H1 (cell line): ENCODE results near the gene LRIT2. TPM values are rescaled to one million over a fixed set of nuclear protein-coding genes. Genes with fewer than 3 reads are reported as not detected.

ENCODE experiments used
- BACH1 ChIP-seq: IDR thresholded peaks from 2 replicates; pipeline ENCODE4 v1.6.1; 2012; ENCODE audit warnings: low read length, improper control_type of control experiment
- BCL11A ChIP-seq, 2 experiments: IDR thresholded peaks; one replicate each; pipeline ENCODE4 v1.6.1; 2011; ENCODE audit warnings: low read depth in 2 of 2, low read length in 2 of 2, mild to moderate bottlenecking in 2 of 2
- CBX5 ChIP-seq: fragments of 300-800, 300-1000 bp; sonication (generic); IDR thresholded peaks from 2 replicates; pipeline ENCODE4 v1.7.1; 2016; ENCODE audit warnings: antibody characterized with exemption, low read length, low read depth
- CHD1 ChIP-seq: IDR thresholded peaks from 2 replicates; pipeline ENCODE4 v1.6.1; 2012; ENCODE audit warnings: low read depth, low read length, improper control_type of control experiment
- CREB1 ChIP-seq: IDR thresholded peaks from 2 replicates; pipeline ENCODE4 v1.6.1; 2012; ENCODE audit warnings: inconsistent platforms
- EGR1 ChIP-seq: IDR thresholded peaks from 2 replicates; pipeline ENCODE4 v1.6.1; 2011; ENCODE audit warnings: low read depth, low read length, borderline replicate concordance
- EP300 ChIP-seq, 2 experiments: IDR thresholded peaks; 1 replicate in 1 of 2; 2 replicates in 1 of 2; pipeline ENCODE4 v1.6.1; 2011 to 2012; ENCODE audit warnings: low read depth in 2 of 2, low read length in 2 of 2, mild to moderate bottlenecking in 2 of 2, borderline replicate concordance in 1 of 2, inconsistent platforms in 1 of 2, moderate library complexity in 1 of 2
- FOSL1 ChIP-seq: IDR thresholded peaks from 2 replicates; pipeline ENCODE4 v1.6.1; 2011; ENCODE audit warnings: mild to moderate bottlenecking, low read depth, low read length, moderate library complexity; ENCODE audit not compliant: insufficient read depth
- GABPA ChIP-seq: IDR thresholded peaks from 2 replicates; pipeline ENCODE4 v1.6.1; 2011; ENCODE audit warnings: mild to moderate bottlenecking, low read length, moderate library complexity, borderline replicate concordance; ENCODE audit not compliant: insufficient read depth
- HDAC2 ChIP-seq, 2 experiments: fragments of 300-600 bp in 1 of 2; sonication (generic) in 1 of 2; IDR thresholded peaks; 2 replicates each; pipeline ENCODE4 v1.6.1; 2011 to 2012; ENCODE audit warnings: low read depth in 2 of 2, low read length in 2 of 2, mild to moderate bottlenecking in 2 of 2, moderate library complexity in 2 of 2, borderline replicate concordance in 1 of 2, inconsistent platforms in 1 of 2
- KDM1A ChIP-seq: fragments of 200-600, 300-600 bp; sonication (generic); IDR thresholded peaks from 2 replicates; pipeline ENCODE4 v1.7.1; 2016; ENCODE audit warnings: mild to moderate bottlenecking, low read length, borderline replicate concordance
- KDM4A ChIP-seq: IDR thresholded peaks from one replicate; pipeline ENCODE4 v1.7.1; 2012; ENCODE audit warnings: low read depth, mild to moderate bottlenecking, moderate library complexity, low read length, inconsistent platforms; ENCODE audit not compliant: severe bottlenecking
- RNF2 ChIP-seq: fragments of 200-900, 300-1000 bp; sonication (generic); IDR thresholded peaks from 2 replicates; pipeline ENCODE4 v1.7.1; 2016; ENCODE audit warnings: borderline replicate concordance, low read depth, mild to moderate bottlenecking, antibody characterized with exemption, low read length; ENCODE audit not compliant: poor library complexity, severe bottlenecking; ENCODE audit errors: missing control alignments
- SIRT6 ChIP-seq: IDR thresholded peaks from one replicate; pipeline ENCODE4 v1.7.1; 2012; ENCODE audit warnings: low read length, inconsistent platforms
- SP2 ChIP-seq: IDR thresholded peaks from 2 replicates; pipeline ENCODE4 v1.6.1; 2012; ENCODE audit warnings: mild to moderate bottlenecking, low read length, inconsistent platforms
- SP4 ChIP-seq: IDR thresholded peaks from 2 replicates; pipeline ENCODE4 v1.6.1; 2012; ENCODE audit warnings: low read length, inconsistent platforms
- TAF7 ChIP-seq: optimal IDR thresholded peaks from 2 replicates; pipeline ENCODE3; 2011; ENCODE audit warnings: low read depth, mild to moderate bottlenecking, inconsistent platforms, low read length, moderate library complexity, borderline replicate concordance
- TBP ChIP-seq: IDR thresholded peaks from 2 replicates; pipeline ENCODE4 v1.6.1; 2011; ENCODE audit warnings: low read depth, low read length, improper control_type of control experiment
- polyA plus RNA-seq, 7 experiments: library from polyadenylated mRNA; depleted of rRNA in 3 of 7; stranded (reverse) in 5 of 7; unstranded in 2 of 7; fragments of >200 nt in 5 of 7; fragments of 200-250 nt in 2 of 7; gene quantifications; 1 replicate in 5 of 7; 2 replicates in 1 of 7; 4 replicates in 1 of 7; pipeline versions ENCODE4 v1.2.1 to v1.2.3, GENCODE V29; 2011 to 2013; ENCODE audit warnings: missing spikeins in 2 of 7, mixed read lengths in 2 of 7
- total RNA-seq: library from RNA; stranded (reverse); fragmentation: NEBNext Ultra II Directional; extraction: Animal tissue kit (Norgen Biotek cat#: 25700); gene quantifications from 2 replicates; pipeline ENCODE4 v1.2.1, GENCODE V29; 2021
- TF ChIP-seq, protein P1 (sequence below), 3 experiments: IDR thresholded peaks; 1 replicate in 2 of 3; 2 replicates in 1 of 3; pipeline versions ENCODE4 v1.5.1 to v1.6.1; 2011; ENCODE audit warnings: low read length in 3 of 3, mild to moderate bottlenecking in 3 of 3, inconsistent platforms in 2 of 3, low read depth in 1 of 3, moderate library complexity in 1 of 3; ENCODE audit not compliant: insufficient read depth in 1 of 3; ENCODE audit errors: control extremely low read depth in 1 of 3
- TF ChIP-seq, protein P2 (sequence below): IDR thresholded peaks from 2 replicates; pipeline ENCODE4 v1.6.1; 2012; ENCODE audit warnings: low read length, inconsistent platforms

Gene LRIT2
- total and polyA plus RNA-seq, 2 of the 8 experiments (the other 6 are each of a cell fraction or from before 2014, with no cell fraction given), result not detected

DNA sequence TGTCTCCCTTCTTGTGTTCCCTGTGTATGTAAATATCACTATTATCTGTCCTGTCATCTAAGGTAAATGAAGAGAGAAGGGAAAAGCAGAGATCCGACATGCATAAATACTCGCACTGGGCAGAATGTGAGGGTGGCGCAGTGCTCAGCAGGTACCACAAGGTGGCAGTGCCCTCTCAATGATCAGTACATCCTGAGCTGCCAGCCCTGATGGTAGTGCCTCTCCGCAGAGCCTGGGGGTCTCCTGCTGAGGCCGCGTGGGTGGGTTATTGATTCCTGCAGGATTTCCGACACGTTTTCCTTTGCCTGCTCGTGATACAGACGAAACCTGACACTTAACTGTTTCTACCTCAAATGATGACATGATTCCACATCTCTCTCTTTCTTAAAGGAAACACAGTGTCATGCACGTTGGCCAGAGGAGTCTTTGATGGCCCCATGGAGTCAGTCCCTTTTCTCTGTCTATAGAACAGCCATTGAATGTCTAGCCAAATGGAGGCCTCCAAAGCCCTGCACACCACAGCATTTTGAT, 39.3 kb upstream of the LRIT2 start (continued):
- TF ChIP-seq BACH1, result peak; percentile 9; the same call in 1 of the 2 replicates
- TF ChIP-seq SP2, result no peak
- TF ChIP-seq CHD1, result no peak
- TF ChIP-seq RNF2, result no peak
- no peak for TF ChIP-seq TBP
- TF ChIP-seq KDM4A, result no peak
- TF ChIP-seq KDM1A, result no peak
- no peak for TF ChIP-seq HDAC2 (IDR thresholded peaks at IDR 0.05; ENCODE audit: borderline replicate concordance in 1 of 2, low read depth in 2 of 2, low read length in 2 of 2)
- no peak for TF ChIP-seq EP300 (IDR thresholded peaks at IDR 0.05; ENCODE audit: borderline replicate concordance in 1 of 2, low read depth in 2 of 2, low read length in 2 of 2)
- TF ChIP-seq EGR1, result peak; percentile 86
- TF ChIP-seq BCL11A (IDR thresholded peaks at IDR 0.05; ENCODE audit: low read depth in 2 of 2, low read length in 2 of 2), result no peak
- no peak for TF ChIP-seq TAF7
- TF ChIP-seq CBX5, result no peak
- no peak for TF ChIP-seq SP4
- TF ChIP-seq, protein P1, sequence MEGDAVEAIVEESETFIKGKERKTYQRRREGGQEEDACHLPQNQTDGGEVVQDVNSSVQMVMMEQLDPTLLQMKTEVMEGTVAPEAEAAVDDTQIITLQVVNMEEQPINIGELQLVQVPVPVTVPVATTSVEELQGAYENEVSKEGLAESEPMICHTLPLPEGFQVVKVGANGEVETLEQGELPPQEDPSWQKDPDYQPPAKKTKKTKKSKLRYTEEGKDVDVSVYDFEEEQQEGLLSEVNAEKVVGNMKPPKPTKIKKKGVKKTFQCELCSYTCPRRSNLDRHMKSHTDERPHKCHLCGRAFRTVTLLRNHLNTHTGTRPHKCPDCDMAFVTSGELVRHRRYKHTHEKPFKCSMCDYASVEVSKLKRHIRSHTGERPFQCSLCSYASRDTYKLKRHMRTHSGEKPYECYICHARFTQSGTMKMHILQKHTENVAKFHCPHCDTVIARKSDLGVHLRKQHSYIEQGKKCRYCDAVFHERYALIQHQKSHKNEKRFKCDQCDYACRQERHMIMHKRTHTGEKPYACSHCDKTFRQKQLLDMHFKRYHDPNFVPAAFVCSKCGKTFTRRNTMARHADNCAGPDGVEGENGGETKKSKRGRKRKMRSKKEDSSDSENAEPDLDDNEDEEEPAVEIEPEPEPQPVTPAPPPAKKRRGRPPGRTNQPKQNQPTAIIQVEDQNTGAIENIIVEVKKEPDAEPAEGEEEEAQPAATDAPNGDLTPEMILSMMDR (IDR thresholded peaks at IDR 0.05; ENCODE audit: control extremely low read depth in 1 of 3, insufficient read depth in 1 of 3, low read depth in 1 of 3, low read length in 3 of 3), result peak; percentile 89 to 99 (median 97)
- TF ChIP-seq, protein P2, sequence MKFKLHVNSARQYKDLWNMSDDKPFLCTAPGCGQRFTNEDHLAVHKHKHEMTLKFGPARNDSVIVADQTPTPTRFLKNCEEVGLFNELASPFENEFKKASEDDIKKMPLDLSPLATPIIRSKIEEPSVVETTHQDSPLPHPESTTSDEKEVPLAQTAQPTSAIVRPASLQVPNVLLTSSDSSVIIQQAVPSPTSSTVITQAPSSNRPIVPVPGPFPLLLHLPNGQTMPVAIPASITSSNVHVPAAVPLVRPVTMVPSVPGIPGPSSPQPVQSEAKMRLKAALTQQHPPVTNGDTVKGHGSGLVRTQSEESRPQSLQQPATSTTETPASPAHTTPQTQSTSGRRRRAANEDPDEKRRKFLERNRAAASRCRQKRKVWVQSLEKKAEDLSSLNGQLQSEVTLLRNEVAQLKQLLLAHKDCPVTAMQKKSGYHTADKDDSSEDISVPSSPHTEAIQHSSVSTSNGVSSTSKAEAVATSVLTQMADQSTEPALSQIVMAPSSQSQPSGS, result no peak
- TF ChIP-seq CREB1, result no peak
- TF ChIP-seq SIRT6, result no peak
- TF ChIP-seq GABPA, result no peak
- no peak for TF ChIP-seq FOSL1
